RWPE2 (cell line): Measurements from ENCODE around the gene PPARGC1A.

Experiments used
- ATAC-seq: fragments of 200-7000 bp; cut with Tn5 transposase; 3 replicates; pipeline ENCODE4 v1.9.1; 2021; ENCODE audit warnings: low read depth
- DNase-seq: peaks from one replicate; pipeline ENCODE4 v3.0.0-alpha.2; 2020; ENCODE audit warnings: low spot score
- H3K27ac ChIP-seq: fragments of 450-650 bp; 2 replicates; pipeline ENCODE4 v1.5.1; 2017; ENCODE audit warnings: mild to moderate bottlenecking; ENCODE audit not compliant: poor library complexity, severe bottlenecking
- H3K27me3 ChIP-seq: fragments of 250-450 bp; sonication (Bioruptor Pico); 2 replicates; pipeline ENCODE4 v1.5.1; 2021; ENCODE audit warnings: mild to moderate bottlenecking, moderate library complexity; ENCODE audit not compliant: insufficient read depth, poor library complexity, severe bottlenecking
- H3K36me3 ChIP-seq: fragments of 250-450 bp; sonication (Bioruptor Pico); 2 replicates; pipeline ENCODE4 v1.5.1; 2020; ENCODE audit warnings: low read depth, mild to moderate bottlenecking, moderate library complexity
- H3K4me1 ChIP-seq: fragments of 250-450 bp; sonication (Bioruptor Pico); 2 replicates; pipeline ENCODE4 v1.5.1; 2021; ENCODE audit warnings: mild to moderate bottlenecking, moderate library complexity; ENCODE audit not compliant: insufficient read depth, poor library complexity, severe bottlenecking
- H3K4me3 ChIP-seq: fragments of 250-450 bp; sonication (Bioruptor Pico); 2 replicates; pipeline ENCODE4 v1.5.1; 2021; ENCODE audit warnings: mild to moderate bottlenecking, moderate library complexity; ENCODE audit not compliant: severe bottlenecking
- H3K9me3 ChIP-seq: fragments of 250-450 bp; sonication (Bioruptor Pico); 2 replicates; pipeline ENCODE4 v1.5.1; 2021; ENCODE audit warnings: mild to moderate bottlenecking, moderate library complexity; ENCODE audit not compliant: severe bottlenecking
- TF ChIP-seq, protein P1 (sequence below): fragments of 450-650 bp; IDR thresholded peaks from one replicate; pipeline ENCODE4 v1.5.1; 2017; ENCODE audit warnings: mild to moderate bottlenecking, moderate library complexity; ENCODE audit not compliant: poor library complexity, severe bottlenecking

PPARGC1A gene

DNA sequence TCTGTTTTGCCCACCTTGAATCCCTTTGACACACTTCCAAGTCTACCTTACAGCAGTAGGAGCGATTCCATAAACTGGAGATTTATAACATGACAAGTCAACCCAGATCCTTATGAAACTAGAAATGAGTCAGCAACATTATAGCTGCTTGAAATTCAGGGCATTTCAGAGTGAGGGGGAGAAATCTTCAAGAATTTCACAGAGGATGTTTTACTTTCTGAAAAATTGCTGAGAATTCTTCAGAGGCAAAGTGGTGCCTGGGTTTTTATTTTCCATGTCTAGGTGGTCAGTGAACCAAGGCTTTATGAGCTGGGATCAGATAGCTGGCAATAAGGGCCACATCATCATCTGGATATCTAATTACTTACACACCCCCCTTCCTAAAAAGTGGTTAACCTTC, 119.8 kb downstream of the PPARGC1A start:
- Histone ChIP-seq H3K9me3 (no peaks in the 10 kb centered on the region), H3K4me1 (no peaks in the 10 kb centered on the region), H3K36me3 (no peaks in the 10 kb centered on the region), H3K4me3 (no peak overlapping the region), H3K27me3 (no peaks in the 10 kb centered on the region), H3K27ac (no peak overlapping the region)
- DNase-seq, result no peak
- ATAC-seq, result no peak
- TF ChIP-seq, protein P1, sequence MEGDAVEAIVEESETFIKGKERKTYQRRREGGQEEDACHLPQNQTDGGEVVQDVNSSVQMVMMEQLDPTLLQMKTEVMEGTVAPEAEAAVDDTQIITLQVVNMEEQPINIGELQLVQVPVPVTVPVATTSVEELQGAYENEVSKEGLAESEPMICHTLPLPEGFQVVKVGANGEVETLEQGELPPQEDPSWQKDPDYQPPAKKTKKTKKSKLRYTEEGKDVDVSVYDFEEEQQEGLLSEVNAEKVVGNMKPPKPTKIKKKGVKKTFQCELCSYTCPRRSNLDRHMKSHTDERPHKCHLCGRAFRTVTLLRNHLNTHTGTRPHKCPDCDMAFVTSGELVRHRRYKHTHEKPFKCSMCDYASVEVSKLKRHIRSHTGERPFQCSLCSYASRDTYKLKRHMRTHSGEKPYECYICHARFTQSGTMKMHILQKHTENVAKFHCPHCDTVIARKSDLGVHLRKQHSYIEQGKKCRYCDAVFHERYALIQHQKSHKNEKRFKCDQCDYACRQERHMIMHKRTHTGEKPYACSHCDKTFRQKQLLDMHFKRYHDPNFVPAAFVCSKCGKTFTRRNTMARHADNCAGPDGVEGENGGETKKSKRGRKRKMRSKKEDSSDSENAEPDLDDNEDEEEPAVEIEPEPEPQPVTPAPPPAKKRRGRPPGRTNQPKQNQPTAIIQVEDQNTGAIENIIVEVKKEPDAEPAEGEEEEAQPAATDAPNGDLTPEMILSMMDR, result no peak

DNA sequence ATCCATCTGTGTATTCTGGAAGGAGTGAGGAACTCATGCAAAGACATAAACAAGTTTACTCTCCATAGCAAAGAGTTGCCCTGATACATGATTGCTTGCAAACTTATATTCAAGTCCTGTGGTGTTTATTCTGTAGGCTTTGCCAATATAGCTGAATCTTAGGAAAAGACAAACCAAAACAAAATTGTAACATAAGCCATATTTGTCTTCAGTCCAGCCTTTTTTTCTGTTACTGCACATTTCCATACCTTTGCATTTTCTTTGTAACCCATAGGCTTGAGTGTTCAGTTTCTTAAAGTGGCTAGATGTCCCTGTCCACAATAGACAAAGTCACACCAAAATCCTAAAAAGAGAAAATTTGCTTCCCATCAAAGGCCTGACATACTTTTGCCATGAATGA, 120.4 kb downstream of the PPARGC1A start:
- DNase-seq, result no peak
- no peak overlapping the region for H3K4me3 ChIP-seq
- no peaks in the 10 kb centered on the region for H3K27me3 ChIP-seq

DNA sequence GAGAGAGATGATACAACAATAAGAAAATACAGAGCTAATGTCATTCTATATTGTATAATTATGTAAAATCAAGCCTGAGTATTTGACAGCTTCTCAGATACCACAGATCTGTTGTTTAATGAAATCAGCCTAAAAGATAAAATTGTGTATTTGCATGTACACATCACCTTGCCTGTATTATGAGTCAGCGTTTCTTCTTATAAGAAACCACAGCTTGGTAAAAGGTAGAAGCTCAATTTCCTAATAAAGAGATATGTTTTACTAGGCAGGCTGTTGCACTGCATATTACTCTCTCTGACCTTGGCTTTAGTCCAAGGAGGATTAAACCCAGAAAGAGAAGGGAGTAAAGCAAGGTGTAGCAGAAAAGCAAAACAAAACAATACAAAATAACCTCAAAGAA, 121.3 kb downstream of the PPARGC1A start:
- no peak overlapping the region for H3K4me3 ChIP-seq
- DNase-seq, result no peak

More for the DNA sequence above, 120.4 kb downstream of the PPARGC1A start:
- Histone ChIP-seq H3K9me3 (no peaks in the 10 kb centered on the region), H3K36me3 (no peaks in the 10 kb centered on the region), H3K27ac (no peak overlapping the region), H3K4me1 (no peaks in the 10 kb centered on the region)
- ATAC-seq, result no peak
- TF ChIP-seq, protein P1, result no peak

DNA sequence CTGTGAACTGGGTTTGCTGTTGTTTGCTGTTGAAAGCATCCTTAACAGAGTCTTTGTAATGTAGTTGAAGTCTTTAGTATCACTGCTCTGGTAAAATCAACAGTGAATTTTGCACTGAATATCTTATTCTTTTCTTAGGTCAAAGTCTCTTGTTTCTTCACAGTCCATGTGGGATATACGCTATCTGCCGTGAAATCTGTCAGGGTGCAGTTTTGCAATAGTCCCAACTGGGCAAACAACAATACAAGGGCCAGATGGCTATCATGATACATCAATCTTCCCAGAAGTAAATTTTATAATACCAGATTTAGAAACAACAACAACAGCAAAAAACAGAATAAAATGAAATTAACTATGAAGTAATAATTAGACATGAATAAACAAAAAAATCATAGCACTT, 123.5 kb downstream of the PPARGC1A start:
- Histone ChIP-seq H3K9me3 (no peaks in the 10 kb centered on the region), H3K27ac (no peak overlapping the region), H3K4me1 (no peaks in the 10 kb centered on the region), H3K36me3 (no peaks in the 10 kb centered on the region), H3K4me3 (no peak overlapping the region), H3K27me3 (no peaks in the 10 kb centered on the region)
- ATAC-seq, result no peak
- TF ChIP-seq, protein P1, result no peak
- DNase-seq, result no peak

More for the DNA sequence above, 121.3 kb downstream of the PPARGC1A start:
- no peak overlapping the region for H3K27ac ChIP-seq
- H3K36me3 ChIP-seq, result no peaks in the 10 kb centered on the region
- ATAC-seq, result no peak
- H3K9me3 ChIP-seq, result no peaks in the 10 kb centered on the region
- no peaks in the 10 kb centered on the region for H3K4me1 ChIP-seq
- TF ChIP-seq, protein P1, result no peak
- no peaks in the 10 kb centered on the region for H3K27me3 ChIP-seq

DNA sequence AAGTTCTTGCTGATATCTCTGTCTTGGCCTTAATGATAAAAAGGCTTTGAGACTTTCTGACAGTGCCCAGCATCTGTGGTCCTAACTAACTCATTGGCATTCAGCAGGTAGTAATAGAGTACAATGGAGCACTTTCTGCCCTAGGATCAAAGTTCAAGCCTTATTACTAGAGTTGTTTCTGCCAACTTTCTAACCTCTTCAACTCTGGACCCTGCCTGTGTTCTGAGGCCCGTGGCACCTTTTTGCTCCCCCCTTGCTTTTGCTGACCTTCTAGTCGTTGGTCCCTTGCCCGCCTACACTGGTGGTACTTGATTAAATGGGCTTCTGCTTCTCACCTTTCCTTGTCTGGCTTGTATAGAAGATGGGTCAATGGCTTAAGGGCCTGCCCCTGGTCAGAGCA, 126.3 kb downstream of the PPARGC1A start:
- Histone ChIP-seq H3K9me3 (no peaks in the 10 kb centered on the region), H3K4me1 (no peaks in the 10 kb centered on the region), H3K27me3 (no peaks in the 10 kb centered on the region), H3K27ac (no peak overlapping the region), H3K4me3 (no peak overlapping the region), H3K36me3 (no peaks in the 10 kb centered on the region)
- TF ChIP-seq, protein P1, result no peak
- no peak for ATAC-seq
- no peak for DNase-seq
